K562 (cell line): Measurements from ENCODE around the gene CENPX. TPM values are rescaled to one million over a fixed set of nuclear protein-coding genes. Genes with fewer than 3 reads are reported as not detected.

Experiments used
- ARID3B ChIP-seq: fragments of 250-450 bp; sonication (Bioruptor Pico); IDR thresholded peaks from 2 replicates; pipeline ENCODE4 v1.4.0; 2020; ENCODE audit warnings: borderline replicate concordance
- ARNT ChIP-seq, 2 experiments: fragments of 450-650 bp; IDR thresholded peaks; 2 replicates each; pipeline ENCODE4 v1.6.1; 2016; ENCODE audit warnings: mild to moderate bottlenecking in 1 of 2
- CGGBP1 ChIP-seq: fragments of 250-450 bp; sonication (Bioruptor Pico); IDR thresholded peaks from 2 replicates; pipeline ENCODE4 v1.9.0; 2021; ENCODE audit warnings: mild to moderate bottlenecking
- CHCHD3 ChIP-seq: fragments of 250-450 bp; sonication (Bioruptor Pico); IDR thresholded peaks from 2 replicates; pipeline ENCODE4 v2.1.2; 2022; ENCODE audit warnings: mild to moderate bottlenecking
- ERF ChIP-seq: fragments of 450-650 bp; formaldehyde crosslinking; IDR thresholded peaks from 2 replicates; pipeline ENCODE4 v1.4.0; 2020; ENCODE audit warnings: mild to moderate bottlenecking, mixed read lengths
- FIP1L1 ChIP-seq: fragments of 200-400 bp; formaldehyde crosslinking; IDR thresholded peaks from 2 replicates; pipeline ENCODE4 v1.6.1; 2018; ENCODE audit warnings: mild to moderate bottlenecking, low read depth, low read length; ENCODE audit not compliant: poor library complexity, severe bottlenecking
- HINFP ChIP-seq: fragments of 450-650 bp; conservative IDR thresholded peaks from 2 replicates; pipeline ENCODE4 v1.6.1; 2016; ENCODE audit warnings: missing genetic modification characterization, low read depth, mild to moderate bottlenecking, control low read depth, missing compliant biosample characterization
- JUNB ChIP-seq: fragments of 450-650 bp; formaldehyde crosslinking; conservative IDR thresholded peaks from 2 replicates; pipeline ENCODE4 v1.4.0; 2020; ENCODE audit warnings: mild to moderate bottlenecking
- MECOM ChIP-seq: fragments of 250-450 bp; sonication (Bioruptor Pico); IDR thresholded peaks from 2 replicates; pipeline ENCODE4 v1.8.0; 2022; ENCODE audit warnings: inconsistent platforms
- MEIS2 ChIP-seq: fragments of 450-650 bp; IDR thresholded peaks from 2 replicates; pipeline ENCODE4 v1.6.1; 2014; ENCODE audit warnings: mild to moderate bottlenecking; ENCODE audit not compliant: partially characterized antibody
- MTA2 ChIP-seq: fragments of 450-650 bp; IDR thresholded peaks from 2 replicates; pipeline ENCODE4 v1.6.1; 2016; ENCODE audit warnings: low read depth
- NFE2L1 ChIP-seq: fragments of 450-650 bp; IDR thresholded peaks from 2 replicates; pipeline ENCODE4 v1.6.1; 2016; ENCODE audit warnings: missing genetic modification characterization, low read depth, mild to moderate bottlenecking, missing compliant biosample characterization, moderate library complexity, borderline replicate concordance
- NUFIP1 ChIP-seq: fragments of 450-650 bp; IDR thresholded peaks from 2 replicates; pipeline ENCODE4 v1.6.1; 2018; ENCODE audit not compliant: partially characterized antibody
- PTRF ChIP-seq: fragments of 450-650 bp; IDR thresholded peaks from 2 replicates; pipeline ENCODE4 v1.6.1; 2016; ENCODE audit warnings: mild to moderate bottlenecking, missing genetic modification characterization, missing compliant biosample characterization
- RAD21 ChIP-seq, 2 experiments: fragments of 250-450 bp in 1 of 2; fragments of 450-650 bp in 1 of 2; sonication (Bioruptor Pico) in 1 of 2; formaldehyde crosslinking in 1 of 2; IDR thresholded peaks in 1 of 2; conservative IDR thresholded peaks in 1 of 2; 2 replicates each; pipeline versions ENCODE4 v1.4.0 to v1.8.0; 2020 to 2022; ENCODE audit warnings: mild to moderate bottlenecking in 2 of 2, moderate library complexity in 1 of 2
- SRF ChIP-seq, 2 experiments: fragments of 250-450, 450-650 bp in 1 of 2; sonication (Bioruptor Pico) in 1 of 2; sonication (generic) in 1 of 2; formaldehyde crosslinking; IDR thresholded peaks; 2 replicates each; pipeline versions ENCODE4 v1.5.0 to v1.5.1; 2020 to 2022; ENCODE audit warnings: mild to moderate bottlenecking in 1 of 2, missing genetic modification reagents in 1 of 2
- TAL1 ChIP-seq: fragments of 450-650 bp; IDR thresholded peaks from 2 replicates; pipeline ENCODE4 v1.6.1; 2016; ENCODE audit warnings: mild to moderate bottlenecking
- ZHX1 ChIP-seq: fragments of 150-350 bp; conservative IDR thresholded peaks from 2 replicates; pipeline ENCODE4 v1.6.1; 2014; ENCODE audit warnings: low read length
- ZNF217 ChIP-seq: sonication (generic); formaldehyde crosslinking; IDR thresholded peaks from 2 replicates; pipeline ENCODE4 v1.8.0; 2022; ENCODE audit warnings: mild to moderate bottlenecking, missing genetic modification reagents
- ZNF239 ChIP-seq: fragments of 250-450 bp; sonication (Bioruptor Pico); IDR thresholded peaks from 2 replicates; pipeline ENCODE4 v1.4.0; 2020; ENCODE audit warnings: mild to moderate bottlenecking
- ZNF583 ChIP-seq: fragments of 250-450 bp; sonication (Bioruptor Pico); IDR thresholded peaks from 2 replicates; pipeline ENCODE4 v1.4.0; 2020
- ZNF644 ChIP-seq: fragments of 200-800 bp; sonication (Bioruptor generic); IDR thresholded peaks from 2 replicates; pipeline ENCODE4 v1.6.1; 2016; ENCODE audit warnings: low read depth, missing genetic modification characterization, missing compliant biosample characterization
- ZNF764 ChIP-seq: fragments of 250-450 bp; sonication (Bioruptor Pico); IDR thresholded peaks from 2 replicates; pipeline ENCODE4 v1.4.0; 2020; ENCODE audit warnings: low read depth, mild to moderate bottlenecking, moderate library complexity
- polyA plus RNA-seq, 8 experiments: library from polyadenylated mRNA; depleted of rRNA in 4 of 8; stranded (reverse) in 5 of 8; unstranded in 3 of 8; fragments of >200 nt; fragmentation: Nextera tagmentation in 2 of 8; fragmentation: Illumina TruSeq in 1 of 8; extraction: Ambion mirVana in 2 of 8; extraction: Trizol in 1 of 8; gene quantifications; 2 replicates each; pipeline versions ENCODE4 v1.2.1 to v1.2.3, GENCODE V29; 2011 to 2014; ENCODE audit warnings: inconsistent platforms in 1 of 8, missing spikeins in 1 of 8
- total RNA-seq, 7 experiments: library from RNA; depleted of rRNA in 6 of 7; stranded (reverse); fragments of >200 nt in 6 of 7; fragmentation: Illumina TruSeq in 2 of 7; extraction: Trizol in 2 of 7; gene quantifications; 2 replicates each; pipeline versions ENCODE4 v1.2.1 to v1.2.3, GENCODE V29; 2011 to 2021; ENCODE audit warnings: low replicate concordance in 1 of 7

The CENPX gene
- total and polyA plus RNA-seq, 9 of the 15 experiments (the other 6 are each of a cell fraction or from before 2014, with no cell fraction given): 32.7 to 352 (median 127) TPM

- no peak for TF ChIP-seq MECOM
- TF ChIP-seq ARNT (IDR thresholded peaks at IDR 0.05): no peak
- TF ChIP-seq HINFP (tag): no peak
- peak; percentile 93; the same call in 1 of the 2 replicates for TF ChIP-seq ERF
- TF ChIP-seq NUFIP1: no peak
- TF ChIP-seq ZNF239 (CRISPR knock-in tag): 0 out of 2 replicates have a peak, but pooled peaks have one; percentile 28
- TF ChIP-seq TAL1: no peak
- TF ChIP-seq FIP1L1: no peak
- no peak for TF ChIP-seq MEIS2
- TF ChIP-seq ARID3B (CRISPR knock-in tag): no peak
- TF ChIP-seq ZNF583: peak; percentile 53; the same call in 1 of the 2 replicates
- TF ChIP-seq SRF (CRISPR knock-in tag; IDR thresholded peaks at IDR 0.05): no peak
- TF ChIP-seq MTA2: no peak
- TF ChIP-seq PTRF (tag): no peak
- 0 out of 2 replicates have a peak, but pooled peaks have one; percentile 30 for TF ChIP-seq ZHX1
- TF ChIP-seq ZNF764: no peak
- TF ChIP-seq RAD21 (CRISPR knock-in tag; conservative IDR thresholded peaks at IDR 0.05 in 1 of 2, IDR thresholded peaks at IDR 0.05 in 1 of 2): no peak
- TF ChIP-seq JUNB (CRISPR knock-in tag): no peak
- no peak for TF ChIP-seq ZNF217 (CRISPR knock-in tag)
- no peak for TF ChIP-seq NFE2L1 (tag)
- no peak; the same call in 1 of the 2 replicates for TF ChIP-seq ZNF644 (tag)
- TF ChIP-seq CHCHD3 (CRISPR knock-in tag): no peak
- TF ChIP-seq CGGBP1 (CRISPR knock-in tag): peak; percentile 78; the same call in 1 of the 2 replicates
Observed at GRCh38 chr17:81977211-81977808, 45.4 kb downstream of the CENPX start, which contains the start of gene ASPSCR1 (continued).
